SU-DHL-6 (cell line): ENCODE results near the gene MCF2L2.

Source experiments
- H2AFZ ChIP-seq: fragments of 200-600 bp; sonication (generic); 2 replicates; pipeline ENCODE4 v1.6.1; 2014; ENCODE audit warnings: low read depth, mild to moderate bottlenecking, moderate library complexity, mixed read lengths, antibody characterized with exemption, low read length; ENCODE audit not compliant: severe bottlenecking
- H3F3A ChIP-seq: fragments of 200-600 bp; shearing (Covaris generic); 2 replicates; pipeline ENCODE4 v1.6.0; 2016; ENCODE audit warnings: antibody characterized with exemption, mild to moderate bottlenecking; ENCODE audit not compliant: insufficient read depth
- H3K27ac ChIP-seq: fragments of 200-600 bp; sonication (generic); 2 replicates; pipeline ENCODE4 v1.5.1; 2016; ENCODE audit warnings: low read depth, mild to moderate bottlenecking, low read length, moderate library complexity, mixed read lengths
- H3K27me3 ChIP-seq: fragments of 200-600 bp; sonication (generic), shearing (Covaris generic); 2 replicates; pipeline ENCODE4 v1.6.0; 2014; ENCODE audit warnings: mild to moderate bottlenecking, low read length
- H3K36me3 ChIP-seq: fragments of 200-600 bp; sonication (generic); 2 replicates; pipeline ENCODE4 v1.6.1; 2014; ENCODE audit warnings: mild to moderate bottlenecking, low read length, mixed read lengths
- H3K4me2 ChIP-seq: fragments of 300-600, 200-600 bp; shearing (Covaris generic), sonication (generic); 2 replicates; pipeline ENCODE4 v1.6.0; 2014; ENCODE audit warnings: low read length, low read depth, mild to moderate bottlenecking; ENCODE audit not compliant: poor library complexity, severe bottlenecking
- H3K4me3 ChIP-seq: fragments of 200-600 bp; sonication (generic); 2 replicates; pipeline ENCODE4 v1.5.1; 2014; ENCODE audit warnings: antibody characterized with exemption, low read length, mild to moderate bottlenecking, mixed read lengths; ENCODE audit not compliant: insufficient read depth, poor library complexity, severe bottlenecking
- H3K79me2 ChIP-seq: fragments of 200-600 bp; sonication (generic); 2 replicates; pipeline ENCODE4 v1.6.1; 2014; ENCODE audit warnings: mild to moderate bottlenecking, low read length, moderate library complexity; ENCODE audit not compliant: insufficient read depth
- H3K9ac ChIP-seq: fragments of 200-600 bp; sonication (generic); 2 replicates; pipeline ENCODE4 v1.7.0; 2014; ENCODE audit warnings: mild to moderate bottlenecking, low read length
- H3K9me2 ChIP-seq: fragments of 200-600 bp; sonication (generic); replicated peaks from 2 replicates; pipeline ENCODE4 v1.6.1; 2014; ENCODE audit warnings: low read length; ENCODE audit not compliant: insufficient read depth
- H3K9me3 ChIP-seq: fragments of 200-600 bp; sonication (generic); 2 replicates; pipeline ENCODE4 v1.6.1; 2014; ENCODE audit warnings: low read length, mixed read lengths; ENCODE audit not compliant: insufficient read depth
- H4K20me1 ChIP-seq: fragments of 200-600 bp; sonication (generic); 2 replicates; pipeline ENCODE4 v1.6.1; 2014; ENCODE audit warnings: low read depth, mild to moderate bottlenecking, antibody characterized with exemption, low read length, moderate library complexity, mixed read lengths
- CTCF ChIP-seq: fragments of 200-600 bp; sonication (generic); IDR thresholded peaks from one replicate; pipeline ENCODE4 v1.5.1; 2017; ENCODE audit warnings: antibody characterized with exemption, mild to moderate bottlenecking, low read length, moderate library complexity; ENCODE audit not compliant: insufficient read depth, poor library complexity, severe bottlenecking
- EZH2phosphoT487 ChIP-seq: fragments of 200-600 bp; sonication (generic), shearing (Covaris generic); conservative IDR thresholded peaks from 2 replicates; pipeline ENCODE4 v1.6.1; 2018; ENCODE audit warnings: mild to moderate bottlenecking, antibody characterized with exemption, low read length, moderate library complexity, mixed read lengths

The MCF2L2 gene

GRCh38 chr3:183261151-183261724 is 167.2 kb downstream of the MCF2L2 start:
- Histone ChIP-seq H3K9ac (no peak overlapping the region), H3K9me2 (no peaks in the 10 kb centered on the region), H3K79me2 (no peaks in the 10 kb centered on the region), H4K20me1 (no peaks in the 10 kb centered on the region), H3K27ac (no peak overlapping the region), H3K4me2 (no peak overlapping the region), H3K27me3 (no peaks in the 10 kb centered on the region), H3K36me3 (no peaks in the 10 kb centered on the region), H3K4me3 (no peak overlapping the region), H2AFZ (no peak overlapping the region), H3K9me3 (no peaks in the 10 kb centered on the region), H3F3A (no peaks in the 10 kb centered on the region)
- TF ChIP-seq EZH2phosphoT487 = no peak
- no peak for TF ChIP-seq CTCF

DNA sequence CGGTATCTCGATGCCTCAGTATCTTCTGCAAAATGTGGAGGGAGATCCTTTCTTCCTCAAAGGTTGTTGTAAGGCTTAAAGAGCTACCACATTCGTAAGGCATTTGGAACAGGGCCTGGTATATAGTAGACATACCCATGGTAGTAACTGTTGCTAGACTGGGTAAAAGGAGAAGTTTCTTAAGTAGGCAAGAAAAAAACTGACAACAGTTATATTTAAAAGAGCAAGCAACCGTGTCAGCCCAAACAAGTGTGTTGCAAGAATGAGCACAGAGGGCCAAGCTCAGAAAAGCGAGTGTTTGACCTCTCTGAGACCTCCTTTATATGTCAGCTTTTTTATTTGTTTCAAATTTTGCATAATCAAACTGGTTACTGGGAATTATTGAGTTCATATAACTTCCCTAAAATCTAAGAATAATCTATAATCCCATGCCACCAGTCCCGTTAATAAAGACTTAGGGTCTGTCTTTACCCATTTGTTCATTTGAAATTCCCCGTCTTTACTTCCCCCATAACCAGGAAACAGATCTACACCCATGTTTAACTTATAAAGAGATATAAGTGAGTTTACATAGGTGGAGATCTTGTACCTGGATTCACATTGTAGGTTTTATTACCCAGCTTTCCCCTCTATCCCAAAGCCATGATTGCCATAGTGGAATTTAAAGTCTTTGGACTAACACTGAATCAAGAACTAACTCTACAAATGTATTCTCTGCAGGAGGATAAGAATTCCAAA is 168.1 kb downstream of the MCF2L2 start:
- no peaks in the 10 kb centered on the region for H3K36me3 ChIP-seq
- no peak overlapping the region for H3K9ac ChIP-seq
- H3K4me2 ChIP-seq = no peak overlapping the region
- H3K4me3 ChIP-seq = no peak overlapping the region
- H3K9me2 ChIP-seq = no peaks in the 10 kb centered on the region
- no peak overlapping the region for H2AFZ ChIP-seq
- H4K20me1 ChIP-seq = no peaks in the 10 kb centered on the region
- H3K27ac ChIP-seq = no peak overlapping the region
- no peaks in the 10 kb centered on the region for H3F3A ChIP-seq
- H3K79me2 ChIP-seq = no peaks in the 10 kb centered on the region
- H3K9me3 ChIP-seq = no peaks in the 10 kb centered on the region
- H3K27me3 ChIP-seq = no peaks in the 10 kb centered on the region
- no peak for TF ChIP-seq EZH2phosphoT487
- no peak for TF ChIP-seq CTCF

DNA sequence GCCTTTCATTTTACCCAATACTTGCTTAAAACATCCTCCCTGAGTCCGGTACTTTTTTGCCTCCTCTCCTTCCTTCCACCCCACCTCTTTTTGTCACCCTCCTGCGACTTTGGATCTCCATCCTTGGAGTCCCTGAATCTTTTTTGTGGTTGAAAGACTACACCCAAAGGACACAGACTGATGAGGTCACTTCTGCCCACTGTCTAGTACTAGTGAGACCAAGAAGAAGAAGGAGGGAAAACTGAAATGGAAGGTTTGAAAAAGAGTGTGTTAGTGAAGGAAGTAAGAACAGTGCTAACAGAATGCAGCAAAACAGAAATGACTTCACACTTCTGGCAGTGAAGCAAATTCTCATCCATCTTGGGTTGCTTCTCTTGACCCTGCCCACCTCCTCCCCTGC is 168.8 kb downstream of the MCF2L2 start:
- no peaks in the 10 kb centered on the region for H3K27me3 ChIP-seq
- H3K9me3 ChIP-seq = no peaks in the 10 kb centered on the region
- no peaks in the 10 kb centered on the region for H4K20me1 ChIP-seq
- no peak overlapping the region for H3K4me3 ChIP-seq
- no peaks in the 10 kb centered on the region for H3F3A ChIP-seq
- no peaks in the 10 kb centered on the region for H3K36me3 ChIP-seq
- H3K79me2 ChIP-seq = no peaks in the 10 kb centered on the region
- H3K9ac ChIP-seq = no peak overlapping the region
- no peaks in the 10 kb centered on the region for H3K9me2 ChIP-seq
- no peak overlapping the region for H3K4me2 ChIP-seq
- no peak overlapping the region for H2AFZ ChIP-seq
- H3K27ac ChIP-seq = no peak overlapping the region
- TF ChIP-seq EZH2phosphoT487 (no peak), CTCF (no peak)
